CD4-positive, alpha-beta T cell treated with Interleukin-15 for 1 hour (primary cell): ENCODE results near the gene RNF212.
"Not testable (repeated sequence)": the region's sequence is repeated elsewhere in the genome, so short reads cannot be mapped to it uniquely, and the experiment has no call there.

Experiments
- DNase-seq: peaks from one replicate; pipeline ENCODE4 v3.0.0-alpha.2; 2020

Gene RNF212

GRCh38 chr4:1062419-1062818, 50.9 kb downstream of the RNF212 start:
- DNase-seq, result no peak

GRCh38 chr4:1061760-1062159, 51.6 kb downstream of the RNF212 start:
- no peak for DNase-seq

- DNase-seq, result no peak
Observed at GRCh38 chr4:1061056-1061700, 52.2 kb downstream of the RNF212 start.

GRCh38 chr4:1060621-1061020, 52.7 kb downstream of the RNF212 start:
- DNase-seq, result no peak

GRCh38 chr4:1060121-1060520, 53.2 kb downstream of the RNF212 start:
- DNase-seq, result no peak

- no peak for DNase-seq
Observed at GRCh38 chr4:1058997-1059665, 54.2 kb downstream of the RNF212 start.

GRCh38 chr4:1058198-1058996, 55.0 kb downstream of the RNF212 start:
- no peak for DNase-seq

- no peak for DNase-seq
Observed at GRCh38 chr4:1057403-1057745, 56.0 kb downstream of the RNF212 start.

- DNase-seq, result no peak
Observed at GRCh38 chr4:1056671-1057402, 56.5 kb downstream of the RNF212 start.

GRCh38 chr4:1055721-1056590, 57.4 kb downstream of the RNF212 start:
- peak; percentile 90 for DNase-seq

GRCh38 chr4:1055243-1055701, 58.1 kb downstream of the RNF212 start:
- not testable (repeated sequence) for DNase-seq

- not testable (repeated sequence) for DNase-seq
Observed at GRCh38 chr4:1054696-1055242, 58.6 kb downstream of the RNF212 start.

GRCh38 chr4:1053891-1054290, 59.5 kb downstream of the RNF212 start:
- not testable (repeated sequence) for DNase-seq

- no peak for DNase-seq
Observed at GRCh38 chr4:1053080-1053661, 60.2 kb downstream of the RNF212 start.

GRCh38 chr4:1052231-1052671, 61.1 kb downstream of the RNF212 start:
- DNase-seq, result no peak

GRCh38 chr4:1051472-1051871, 61.9 kb downstream of the RNF212 start:
- no peak for DNase-seq

GRCh38 chr4:1050486-1051213, 62.7 kb downstream of the RNF212 start:
- no peak for DNase-seq

GRCh38 chr4:1049591-1049905, 63.8 kb downstream of the RNF212 start:
- DNase-seq, result no peak

- DNase-seq, result peak; percentile 40
Observed at GRCh38 chr4:1048773-1049590, 64.4 kb downstream of the RNF212 start.
